ENCODE results near the gene MMAB.

- no peak for TF ChIP-seq CTCF (conservative IDR thresholded peaks at IDR 0.05)
- no peak for TF ChIP-seq ZFX (IDR thresholded peaks at IDR 0.05)
These were observed 50.2 kb downstream of the MMAB start for GRCh38 chr12:109523071-109523470.
